H1 (cell line): ENCODE measurements around the gene PKP3. TPM values are rescaled to one million over a fixed set of nuclear protein-coding genes. Genes with fewer than 3 reads are reported as not detected.
A peak's percentile ranks its signal among the peaks of the same experiment; 100 is the strongest.

Experiments used
- CTCF ChIA-PET: fragments of 300-600 bp; sonication (Branson Sonifier 250); formaldehyde crosslinking; loops from one replicate; lab custom pipeline; 2021; ENCODE audit not compliant: partially characterized antibody; lab: Charles Lee
- POLR2A ChIA-PET: fragments of 300-600 bp; sonication (Branson Sonifier 250); formaldehyde crosslinking; loops from one replicate; lab custom pipeline; 2021; ENCODE audit warnings: inconsistent platforms; ENCODE audit not compliant: partially characterized antibody; lab: Charles Lee
- DNase-seq, 2 experiments: peaks; one replicate each; pipeline versions ENCODE4 v3.0.0 to v3.0.0-alpha.2; 2010 to 2022; ENCODE audit warnings: low spot score in 2 of 2, low read depth in 1 of 2, mixed read lengths in 1 of 2
- FAIRE-seq: peaks from 2 replicates; lab custom pipeline; 2011; peaks lifted over from hg19 to GRCh38; lab: Jason Lieb, UNC
- H2AFZ ChIP-seq: 2 replicates; pipeline ENCODE4 v1.8.1; 2012; ENCODE audit warnings: low read length, inconsistent platforms
- H2AK5ac ChIP-seq: 2 replicates; pipeline ENCODE4 v1.6.1; 2013; ENCODE audit warnings: low read depth, low read length
- H2BK120ac ChIP-seq: replicated peaks from 2 replicates; pipeline ENCODE3; 2013; ENCODE audit warnings: low read depth, low read length, inconsistent platforms
- H2BK12ac ChIP-seq: 2 replicates; pipeline ENCODE4 v1.6.1; 2013; ENCODE audit warnings: low read depth, low read length
- H2BK15ac ChIP-seq: 2 replicates; pipeline ENCODE4 v1.6.1; 2013; ENCODE audit warnings: low read length
- H2BK20ac ChIP-seq: 2 replicates; pipeline ENCODE4 v1.6.1; 2013; ENCODE audit warnings: low read length
- H2BK5ac ChIP-seq: 2 replicates; pipeline ENCODE4 v1.6.1; 2013; ENCODE audit warnings: low read depth, low read length
- H3K14ac ChIP-seq: 2 replicates; pipeline ENCODE4 v1.6.1; 2013; ENCODE audit warnings: inconsistent platforms; ENCODE audit not compliant: insufficient read length
- H3K18ac ChIP-seq: 2 replicates; pipeline ENCODE4 v1.6.1; 2013; ENCODE audit warnings: low read length; ENCODE audit errors: extremely low read depth
- H3K23ac ChIP-seq: 2 replicates; pipeline ENCODE4 v1.6.1; 2013; ENCODE audit warnings: inconsistent platforms; ENCODE audit not compliant: insufficient read length
- H3K23me2 ChIP-seq: 2 replicates; pipeline ENCODE4 v1.6.1; 2013; ENCODE audit warnings: low read depth, low read length
- H3K27ac ChIP-seq: 2 replicates; pipeline ENCODE4 v1.6.1; 2011; ENCODE audit warnings: low read depth, low read length, inconsistent platforms
- H3K27me3 ChIP-seq, 4 experiments: replicated peaks in 1 of 4; 1 replicate in 1 of 4; 2 replicates in 3 of 4; pipeline versions ENCODE4 v1.6.1 to v1.8.1; 2011 to 2013; ENCODE audit warnings: low read length in 3 of 4, mild to moderate bottlenecking in 3 of 4, inconsistent platforms in 2 of 4, mixed read lengths in 2 of 4, moderate library complexity in 1 of 4; ENCODE audit not compliant: control insufficient read depth in 3 of 4, insufficient read depth in 3 of 4; ENCODE audit errors: extremely low read depth in 1 of 4
- H3K36me3 ChIP-seq, 4 experiments: 2 replicates each; pipeline versions ENCODE4 v1.6.1 to v1.8.1; 2011 to 2013; ENCODE audit warnings: mild to moderate bottlenecking in 4 of 4, low read length in 3 of 4, moderate library complexity in 2 of 4, control low read depth in 1 of 4, inconsistent platforms in 1 of 4; ENCODE audit not compliant: insufficient read depth in 4 of 4, control insufficient read depth in 2 of 4
- H3K4ac ChIP-seq: replicated peaks from 2 replicates; pipeline ENCODE3; 2013; ENCODE audit warnings: low read length, low read depth, mixed read lengths, inconsistent platforms; ENCODE audit not compliant: insufficient read length
- H3K4me1 ChIP-seq, 4 experiments: replicated peaks in 1 of 4; 1 replicate in 1 of 4; 2 replicates in 3 of 4; pipeline versions ENCODE4 v1.6.1 to v1.8.1; 2011 to 2013; ENCODE audit warnings: low read length in 3 of 4, inconsistent platforms in 2 of 4, mixed read lengths in 1 of 4; ENCODE audit not compliant: insufficient read depth in 4 of 4, control insufficient read depth in 3 of 4
- H3K4me2 ChIP-seq, 2 experiments: 2 replicates each; pipeline versions ENCODE4 v1.6.1 to v1.8.1; 2011 to 2013; ENCODE audit warnings: low read depth in 2 of 2, low read length in 2 of 2, control low read depth in 1 of 2, inconsistent platforms in 1 of 2, mild to moderate bottlenecking in 1 of 2; ENCODE audit not compliant: insufficient read depth in 1 of 2
- H3K4me3 ChIP-seq, 4 experiments: fragments of 200-600, 300-600 bp in 1 of 4; sonication (generic), shearing (Covaris generic), sonication (Bioruptor Twin) in 1 of 4; 2 replicates each; pipeline versions ENCODE4 v1.5.1 to v1.8.1; 2011 to 2016; ENCODE audit warnings: low read length in 4 of 4, low read depth in 3 of 4, control low read depth in 2 of 4, inconsistent platforms in 2 of 4, mild to moderate bottlenecking in 2 of 4, mixed read lengths in 1 of 4, moderate library complexity in 1 of 4; ENCODE audit not compliant: insufficient read depth in 2 of 4; ENCODE audit errors: extremely low read depth in 1 of 4
- H3K56ac ChIP-seq: replicated peaks from 2 replicates; pipeline ENCODE3; 2013; ENCODE audit warnings: low read depth, mild to moderate bottlenecking, mixed read lengths, low read length, inconsistent platforms; ENCODE audit not compliant: insufficient read length
- H3K79me1 ChIP-seq: 2 replicates; pipeline ENCODE4 v1.6.1; 2013; ENCODE audit warnings: low read depth, low read length, control low read depth
- H3K79me2 ChIP-seq, 2 experiments: 2 replicates each; pipeline versions ENCODE4 v1.6.1 to v1.8.1; 2012 to 2013; ENCODE audit warnings: low read length in 2 of 2, mild to moderate bottlenecking in 2 of 2, inconsistent platforms in 1 of 2; ENCODE audit not compliant: insufficient read depth in 2 of 2, control insufficient read depth in 1 of 2
- H3K9ac ChIP-seq, 4 experiments: replicated peaks in 1 of 4; 1 replicate in 1 of 4; 2 replicates in 3 of 4; pipeline versions ENCODE4 v1.6.1 to v1.8.1; 2011 to 2013; ENCODE audit warnings: low read depth in 3 of 4, low read length in 3 of 4, control low read depth in 2 of 4, mild to moderate bottlenecking in 2 of 4, moderate library complexity in 2 of 4, inconsistent platforms in 1 of 4; ENCODE audit errors: extremely low read depth in 1 of 4
- H3K9me3 ChIP-seq, 2 experiments: 2 replicates each; pipeline versions ENCODE4 v1.6.1 to v1.8.1; 2012 to 2013; ENCODE audit warnings: mild to moderate bottlenecking in 2 of 2, moderate library complexity in 2 of 2, control low read depth in 1 of 2, inconsistent platforms in 1 of 2, low read depth in 1 of 2, low read length in 1 of 2, mixed read lengths in 1 of 2; ENCODE audit not compliant: insufficient read depth in 2 of 2
- H4K20me1 ChIP-seq, 2 experiments: replicated peaks in 1 of 2; 2 replicates each; pipeline versions ENCODE3 to v1.8.1; 2011 to 2013; ENCODE audit warnings: inconsistent platforms in 2 of 2, low read length in 2 of 2, mild to moderate bottlenecking in 1 of 2; ENCODE audit not compliant: insufficient read depth in 2 of 2, control insufficient read depth in 1 of 2
- H4K5ac ChIP-seq: 2 replicates; pipeline ENCODE4 v1.6.1; 2013; ENCODE audit warnings: low read length, low read depth, mixed read lengths, inconsistent platforms; ENCODE audit not compliant: insufficient read length
- H4K8ac ChIP-seq: 2 replicates; pipeline ENCODE4 v1.8.0; 2013; ENCODE audit warnings: mild to moderate bottlenecking, moderate library complexity, low read length, inconsistent platforms; ENCODE audit not compliant: insufficient read depth; ENCODE audit errors: extremely low read depth
- H4K91ac ChIP-seq: replicated peaks from 2 replicates; pipeline ENCODE3; 2013; ENCODE audit warnings: low read length, mixed read lengths, inconsistent platforms; ENCODE audit not compliant: insufficient read length
- CHD1 ChIP-seq: IDR thresholded peaks from 2 replicates; pipeline ENCODE4 v1.6.1; 2012; ENCODE audit warnings: low read depth, low read length, improper control_type of control experiment
- HDAC2 ChIP-seq, 2 experiments: fragments of 300-600 bp in 1 of 2; sonication (generic) in 1 of 2; IDR thresholded peaks; 2 replicates each; pipeline ENCODE4 v1.6.1; 2011 to 2012; ENCODE audit warnings: low read depth in 2 of 2, low read length in 2 of 2, mild to moderate bottlenecking in 2 of 2, moderate library complexity in 2 of 2, borderline replicate concordance in 1 of 2, inconsistent platforms in 1 of 2
- POLR2A ChIP-seq, 2 experiments: IDR thresholded peaks; 1 replicate in 1 of 2; 2 replicates in 1 of 2; pipeline ENCODE4 v1.6.1; 2011; ENCODE audit warnings: low read depth in 2 of 2, low read length in 2 of 2, mild to moderate bottlenecking in 2 of 2; ENCODE audit errors: control extremely low read depth in 1 of 2
- RFX5 ChIP-seq: IDR thresholded peaks from 2 replicates; pipeline ENCODE4 v1.6.1; 2011; ENCODE audit warnings: low read depth, low read length, improper control_type of control experiment, borderline replicate concordance
- SAP30 ChIP-seq: fragments of 300-600 bp; sonication (generic); IDR thresholded peaks from 2 replicates; pipeline ENCODE4 v1.7.1; 2012; ENCODE audit warnings: low read length, moderate library complexity, mild to moderate bottlenecking, inconsistent platforms; ENCODE audit not compliant: insufficient read depth, insufficient replicate concordance
- SIN3A ChIP-seq, 2 experiments: IDR thresholded peaks in 1 of 2; conservative IDR thresholded peaks in 1 of 2; 2 replicates each; pipeline ENCODE4 v1.6.1; 2011 to 2012; ENCODE audit warnings: low read length in 2 of 2, improper control_type of control experiment in 1 of 2, low read depth in 1 of 2, mild to moderate bottlenecking in 1 of 2
- SP2 ChIP-seq: IDR thresholded peaks from 2 replicates; pipeline ENCODE4 v1.6.1; 2012; ENCODE audit warnings: mild to moderate bottlenecking, low read length, inconsistent platforms
- TBP ChIP-seq: IDR thresholded peaks from 2 replicates; pipeline ENCODE4 v1.6.1; 2011; ENCODE audit warnings: low read depth, low read length, improper control_type of control experiment
- TEAD4 ChIP-seq: IDR thresholded peaks from 2 replicates; pipeline ENCODE4 v1.6.1; 2012; ENCODE audit warnings: low read depth, low read length, inconsistent platforms, mixed read lengths
- WGBS, 2 experiments: shearing (Covaris generic) in 1 of 2; methylation state at CpG; one replicate each; pipeline versions ENCODE4 v1.1.6 to v1.1.7; 2013 to 2015; ENCODE audit warnings: low lambda C conversion rate in 2 of 2, mixed read lengths in 2 of 2, inconsistent platforms in 1 of 2, low coverage in 1 of 2, missing lambda C conversion rate in 1 of 2; ENCODE audit not compliant: insufficient replicate concordance in 2 of 2, insufficient coverage in 1 of 2, insufficient read length in 1 of 2; ENCODE audit errors: extremely low coverage in 1 of 2, missing lambda C conversion rate in 1 of 2; 5-methylcytosine and 5-hydroxymethylcytosine counted together
- polyA plus RNA-seq, 7 experiments: library from polyadenylated mRNA; depleted of rRNA in 3 of 7; stranded (reverse) in 5 of 7; unstranded in 2 of 7; fragments of >200 nt in 5 of 7; fragments of 200-250 nt in 2 of 7; gene quantifications; 1 replicate in 5 of 7; 2 replicates in 1 of 7; 4 replicates in 1 of 7; pipeline versions ENCODE4 v1.2.1 to v1.2.3, GENCODE V29; 2011 to 2013; ENCODE audit warnings: missing spikeins in 2 of 7, mixed read lengths in 2 of 7
- total RNA-seq: library from RNA; stranded (reverse); fragmentation: NEBNext Ultra II Directional; extraction: Animal tissue kit (Norgen Biotek cat#: 25700); gene quantifications from 2 replicates; pipeline ENCODE4 v1.2.1, GENCODE V29; 2021
- TF ChIP-seq, protein P1 (sequence below): IDR thresholded peaks from 2 replicates; pipeline ENCODE4 v1.6.1; 2011; ENCODE audit warnings: low read length, improper control_type of control experiment

PKP3 gene
- total and polyA plus RNA-seq, 2 of the 8 experiments (the other 6 are each of a cell fraction or from before 2014, with no cell fraction given), result 16.7 to 28.7 TPM

- no peak overlapping the region for H2BK15ac ChIP-seq
- WGBS, 2 experiments, result 17% methylated on average over 36 of the region's 46 CpGs; no CpG with 5 or more reads in 1 of the 2 experiments
- no peaks in the 10 kb centered on the region for H3K27me3 ChIP-seq
- peaks cover 2% of the 10 kb centered on the region; the same call in 1 of the 2 replicates for H3K23me2 ChIP-seq
- H3K14ac ChIP-seq, result no peak overlapping the region
- peak overlapping the region; percentile 46 to 96 for H3K4me2 ChIP-seq
- H2BK12ac ChIP-seq, result no peak overlapping the region
- no peak overlapping the region; the same call in 1 of the 2 replicates for H3K18ac ChIP-seq
- H4K8ac ChIP-seq, result peak overlapping the region; percentile 32; the same call in 1 of the 2 replicates
- no peak for DNase-seq
- no peaks in the 10 kb centered on the region for H3K9me3 ChIP-seq
- H2AK5ac ChIP-seq, result no peak overlapping the region
- ChIA-PET POLR2A (interaction anchor here (0.7 to 5.2 kb wide), 14 partner anchors 10 to 312 kb away, joined by 3 to 33 read pairs (median 6); partner anchors contain the start of genes ANO9 and SIGIRR), CTCF (interaction anchor here (0.9 to 5.4 kb wide), 9 partner anchors 10 to 92 kb away, joined by 3 to 32 read pairs (median 5); partner anchors contain the start of gene SIGIRR)
- H3K23ac ChIP-seq, result no peak overlapping the region
- no peak overlapping the region for H2AFZ ChIP-seq
- H3K4me1 ChIP-seq, result peaks cover 0 to 12% (median 10%) of the 10 kb centered on the region in 4 experiments; a peak in 6 of 7 replicates
- peak overlapping the region; percentile 69 for H3K4ac ChIP-seq
- H3K27ac ChIP-seq, result no peak overlapping the region
- H3K4me3 ChIP-seq, result peak overlapping the region; percentile 65 to 77 (median 72)
- peaks cover 13 to 18% of the 10 kb centered on the region in 2 experiments for H4K20me1 ChIP-seq
- peaks cover 11 to 48% of the 10 kb centered on the region in 2 experiments; a peak in 3 of 4 replicates for H3K79me2 ChIP-seq
- H4K5ac ChIP-seq, result no peak overlapping the region
- H2BK120ac ChIP-seq, result no peak overlapping the region
- no peak overlapping the region for H4K91ac ChIP-seq
- H3K9ac ChIP-seq, result peak overlapping the region in 3 of 4 experiments; percentile 53 to 80 (median 54); a peak in 5 of 7 replicates
- H3K36me3 ChIP-seq, result peaks cover 2 to 11% (median 3%) of the 10 kb centered on the region in 4 experiments; a peak in 3 of 8 replicates
- no peak for FAIRE-seq
- peaks cover 13% of the 10 kb centered on the region; the same call in 1 of the 2 replicates for H3K79me1 ChIP-seq
- 0 out of 2 replicates have a peak overlapping the region, but pooled peaks have one; percentile 28 for H2BK5ac ChIP-seq
- H3K56ac ChIP-seq, result no peak overlapping the region
- H2BK20ac ChIP-seq, result no peak overlapping the region
- TF ChIP-seq, protein P1, sequence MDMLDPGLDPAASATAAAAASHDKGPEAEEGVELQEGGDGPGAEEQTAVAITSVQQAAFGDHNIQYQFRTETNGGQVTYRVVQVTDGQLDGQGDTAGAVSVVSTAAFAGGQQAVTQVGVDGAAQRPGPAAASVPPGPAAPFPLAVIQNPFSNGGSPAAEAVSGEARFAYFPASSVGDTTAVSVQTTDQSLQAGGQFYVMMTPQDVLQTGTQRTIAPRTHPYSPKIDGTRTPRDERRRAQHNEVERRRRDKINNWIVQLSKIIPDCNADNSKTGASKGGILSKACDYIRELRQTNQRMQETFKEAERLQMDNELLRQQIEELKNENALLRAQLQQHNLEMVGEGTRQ, result no peak
- TF ChIP-seq SIN3A (conservative IDR thresholded peaks at IDR 0.05 in 1 of 2, IDR thresholded peaks at IDR 0.05 in 1 of 2; ENCODE audit: low read depth in 1 of 2, low read length in 2 of 2), result peak in 1 of 2 experiments; percentile 45; a peak in 1 of 4 replicates
- no peak for TF ChIP-seq SP2
- TF ChIP-seq TBP, result no peak
- TF ChIP-seq SAP30, result peak; percentile 65
- peak; percentile 58 for TF ChIP-seq TEAD4
- TF ChIP-seq HDAC2 (IDR thresholded peaks at IDR 0.05; ENCODE audit: borderline replicate concordance in 1 of 2, low read depth in 2 of 2, low read length in 2 of 2), result 0 out of 4 replicates have a peak, but pooled peaks of 1 of the 2 experiments have one; percentile 14
- TF ChIP-seq RFX5, result no peak
- no peak for TF ChIP-seq CHD1
- no peak for TF ChIP-seq POLR2A (IDR thresholded peaks at IDR 0.05; ENCODE audit: control extremely low read depth in 1 of 2, low read depth in 2 of 2, low read length in 2 of 2)
These were observed 56.9 kb downstream of the PKP3 start for GRCh38 chr11:450809-451451.
